ENCODE results near the gene LRBA.
"Not testable (repeated sequence)": the region's sequence is repeated elsewhere in the genome, so short reads cannot be mapped to it uniquely, and the experiment has no call there.

The LRBA gene

DNA sequence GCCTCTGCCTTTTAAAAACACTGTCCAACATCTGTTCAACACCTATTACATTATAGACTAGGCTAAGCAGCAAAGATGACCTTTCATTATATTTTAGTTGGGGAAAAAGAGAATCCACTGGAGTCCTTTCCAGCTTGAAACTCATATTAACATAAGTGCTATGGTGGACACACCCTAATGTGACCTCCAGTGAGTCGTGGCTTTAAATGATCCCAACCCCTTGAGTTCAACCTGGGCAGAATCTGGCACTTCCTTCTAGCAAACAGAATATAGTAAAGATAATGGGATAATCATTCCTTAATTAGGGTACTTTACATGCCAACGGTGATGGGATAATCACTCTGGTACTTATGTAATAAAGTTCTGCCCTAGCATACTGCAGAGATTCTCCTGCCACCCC, 270.5 kb downstream of the LRBA start:
- H3K4me1 ChIP-seq (ENCODE audit: control insufficient read depth, insufficient read depth, low read length): peaks cover 3% of the 10 kb centered on the region
- no peaks in the 10 kb centered on the region for H3K9me3 ChIP-seq (ENCODE audit: control insufficient read depth, insufficient read depth, low read length)
- H3K9ac ChIP-seq (ENCODE audit: low read depth, low read length): no peak overlapping the region
- no peaks in the 10 kb centered on the region for H3K27me3 ChIP-seq (ENCODE audit: control insufficient read depth, insufficient read depth, low read length)
- no peaks in the 10 kb centered on the region for H3K36me3 ChIP-seq (ENCODE audit: control insufficient read depth, insufficient read depth, low read length)
- no peak overlapping the region for H3K4me3 ChIP-seq (ENCODE audit: low read depth, low read length)

DNA sequence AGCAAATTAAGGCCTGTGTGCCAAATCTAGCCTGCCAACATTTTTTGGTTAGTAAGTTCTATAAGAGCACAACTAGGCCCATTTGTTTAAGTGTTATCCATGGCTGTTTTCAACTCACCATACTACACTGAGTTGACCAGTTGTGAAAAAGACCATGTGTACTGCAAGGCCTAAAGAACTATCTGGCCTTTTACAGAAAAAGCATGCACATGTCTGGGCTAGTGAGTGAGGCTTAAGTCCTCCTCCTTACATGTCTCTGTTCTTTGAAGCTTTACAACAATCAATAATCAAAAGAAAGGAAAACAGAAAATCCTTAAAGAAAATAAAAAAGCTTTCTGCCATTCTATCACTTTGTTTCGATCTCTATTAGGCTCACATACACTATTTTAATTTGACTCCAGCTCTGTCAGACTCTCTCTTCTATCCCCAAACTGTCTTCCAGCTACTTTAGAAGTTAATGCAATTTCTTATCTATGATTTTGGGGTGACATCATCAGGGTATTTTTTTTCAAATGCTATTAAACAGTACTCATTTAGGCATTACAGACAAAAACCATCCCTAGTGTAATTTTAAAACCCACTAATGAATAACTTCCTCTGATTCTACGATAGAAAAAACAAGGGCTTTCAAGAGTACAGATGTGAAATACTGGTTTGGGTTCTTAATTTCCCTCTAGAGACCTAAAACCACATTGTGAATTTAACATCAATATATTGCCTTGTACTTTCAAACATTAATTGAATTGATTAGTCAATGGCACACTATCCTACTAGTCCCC, 271.3 kb downstream of the LRBA start:
- Histone ChIP-seq H3K36me3 (ENCODE audit: control insufficient read depth, insufficient read depth, low read length) (no peaks in the 10 kb centered on the region), H3K4me3 (ENCODE audit: low read depth, low read length) (no peak overlapping the region), H3K27me3 (ENCODE audit: control insufficient read depth, insufficient read depth, low read length) (no peaks in the 10 kb centered on the region), H3K9me3 (ENCODE audit: control insufficient read depth, insufficient read depth, low read length) (no peaks in the 10 kb centered on the region), H3K4me1 (ENCODE audit: control insufficient read depth, insufficient read depth, low read length) (peaks cover 3% of the 10 kb centered on the region), H3K9ac (ENCODE audit: low read depth, low read length) (no peak overlapping the region)

DNA sequence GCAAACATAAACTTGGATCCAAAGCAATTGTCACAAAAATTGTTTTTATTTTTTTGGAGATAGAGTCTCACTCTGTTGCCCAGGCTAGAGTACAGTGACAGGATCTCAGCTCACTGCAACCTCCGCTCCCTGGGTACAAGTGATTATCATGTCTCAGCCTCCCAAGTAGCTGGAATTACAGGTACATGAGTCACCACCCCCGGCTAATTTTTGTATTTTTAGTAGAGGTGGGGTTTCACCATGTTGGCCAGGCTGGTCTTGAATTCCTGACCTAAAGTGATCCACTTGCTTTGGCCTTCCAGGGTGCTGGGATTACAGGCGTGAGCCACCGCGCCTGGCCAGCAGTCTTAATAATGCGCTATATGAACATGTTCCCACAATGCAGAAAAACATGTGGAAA, 272.2 kb downstream of the LRBA start:
- H3K27me3 ChIP-seq (ENCODE audit: control insufficient read depth, insufficient read depth, low read length); H3K4me3 ChIP-seq (ENCODE audit: low read depth, low read length); H3K4me1 ChIP-seq (ENCODE audit: control insufficient read depth, insufficient read depth, low read length); H3K36me3 ChIP-seq (ENCODE audit: control insufficient read depth, insufficient read depth, low read length); H3K9ac ChIP-seq (ENCODE audit: low read depth, low read length); H3K9me3 ChIP-seq (ENCODE audit: control insufficient read depth, insufficient read depth, low read length): not testable (repeated sequence)

- no peaks in the 10 kb centered on the region for H3K36me3 ChIP-seq (ENCODE audit: control insufficient read depth, insufficient read depth, low read length)
- H3K4me3 ChIP-seq (ENCODE audit: low read depth, low read length): no peak overlapping the region
- peaks cover 3% of the 10 kb centered on the region for H3K4me1 ChIP-seq (ENCODE audit: control insufficient read depth, insufficient read depth, low read length)
- H3K9ac ChIP-seq (ENCODE audit: low read depth, low read length): no peak overlapping the region
- H3K9me3 ChIP-seq (ENCODE audit: control insufficient read depth, insufficient read depth, low read length): no peaks in the 10 kb centered on the region
- H3K27me3 ChIP-seq (ENCODE audit: control insufficient read depth, insufficient read depth, low read length): no peaks in the 10 kb centered on the region
Observed at GRCh38 chr4:150739591-150739990, 275.5 kb downstream of the LRBA start.

DNA sequence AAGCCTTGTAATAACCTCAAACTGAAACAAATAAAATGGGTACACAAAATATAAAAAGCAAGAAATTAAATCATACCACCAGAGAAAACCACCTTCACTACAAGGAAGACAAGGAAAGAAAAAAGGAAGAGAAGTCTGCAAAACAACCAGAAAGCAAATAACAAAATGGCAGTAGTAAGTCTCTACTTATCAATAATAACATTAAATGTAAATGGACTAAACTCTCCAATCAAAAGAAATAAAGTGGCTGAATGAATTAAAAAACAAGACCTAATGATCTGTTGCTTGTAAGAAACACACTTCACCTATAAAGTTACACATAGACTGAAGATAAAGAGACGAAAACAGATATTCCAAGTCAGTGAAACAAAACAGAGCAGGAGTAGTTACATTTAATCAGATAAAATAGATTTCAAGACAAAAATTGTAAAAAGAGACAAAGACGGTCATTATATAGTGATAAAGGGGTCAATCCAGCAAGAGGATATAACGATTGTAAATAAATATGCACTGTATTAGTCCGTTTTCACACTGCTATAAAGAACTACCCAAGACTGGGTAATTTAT, 289.0 kb downstream of the LRBA start:
- Histone ChIP-seq H3K9me3 (ENCODE audit: control insufficient read depth, insufficient read depth, low read length) (no peaks in the 10 kb centered on the region), H3K36me3 (ENCODE audit: control insufficient read depth, insufficient read depth, low read length) (no peaks in the 10 kb centered on the region), H3K9ac (ENCODE audit: low read depth, low read length) (no peak overlapping the region)

DNA sequence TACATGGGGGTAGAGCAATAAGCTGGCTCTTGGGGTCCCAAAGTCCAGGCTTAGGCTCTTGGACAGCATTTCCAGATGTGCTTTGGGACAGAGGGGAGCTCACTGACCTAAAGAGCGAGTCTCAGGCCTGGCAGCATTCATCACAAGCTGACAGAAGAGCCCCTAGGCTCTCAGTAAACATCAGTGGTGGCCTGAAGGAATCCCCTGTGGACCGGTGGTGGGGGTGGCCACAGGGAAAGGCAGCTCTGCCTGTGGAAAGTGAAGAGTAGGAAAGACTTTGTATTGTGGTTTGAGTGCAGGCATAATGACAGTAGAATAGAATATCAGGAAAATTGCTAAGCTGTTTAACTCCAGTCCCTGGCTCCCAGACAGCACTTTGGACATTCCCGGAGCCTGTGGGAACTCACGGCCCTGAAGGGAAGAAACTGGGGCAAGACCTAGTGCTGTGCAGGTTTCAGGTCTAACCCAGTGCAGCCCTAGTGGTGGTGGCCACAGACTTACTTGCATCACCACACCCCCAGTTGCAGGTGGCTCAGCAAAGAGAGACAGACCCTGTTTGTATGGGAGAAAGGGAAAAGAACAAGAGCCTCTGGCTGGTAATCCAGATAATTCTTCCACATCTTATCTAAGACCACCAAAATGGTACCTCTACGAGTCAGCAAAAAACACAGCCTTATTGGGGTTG, 291.2 kb downstream of the LRBA start:
- H3K9ac ChIP-seq (ENCODE audit: low read depth, low read length): no peak overlapping the region

More for the DNA sequence above, 289.0 kb downstream of the LRBA start:
- H3K4me1 ChIP-seq (ENCODE audit: control insufficient read depth, insufficient read depth, low read length): no peaks in the 10 kb centered on the region
- no peaks in the 10 kb centered on the region for H3K27me3 ChIP-seq (ENCODE audit: control insufficient read depth, insufficient read depth, low read length)
- no peak overlapping the region for H3K4me3 ChIP-seq (ENCODE audit: low read depth, low read length)

GRCh38 chr4:150722908-150723362, 292.1 kb downstream of the LRBA start:
- H3K9ac ChIP-seq (ENCODE audit: low read depth, low read length): no peak overlapping the region
- H3K9me3 ChIP-seq (ENCODE audit: control insufficient read depth, insufficient read depth, low read length): no peaks in the 10 kb centered on the region
- H3K4me1 ChIP-seq (ENCODE audit: control insufficient read depth, insufficient read depth, low read length): no peaks in the 10 kb centered on the region
- no peaks in the 10 kb centered on the region for H3K27me3 ChIP-seq (ENCODE audit: control insufficient read depth, insufficient read depth, low read length)
- H3K4me3 ChIP-seq (ENCODE audit: low read depth, low read length): no peak overlapping the region
- no peaks in the 10 kb centered on the region for H3K36me3 ChIP-seq (ENCODE audit: control insufficient read depth, insufficient read depth, low read length)

More for the DNA sequence above, 291.2 kb downstream of the LRBA start:
- H3K36me3 ChIP-seq (ENCODE audit: control insufficient read depth, insufficient read depth, low read length): no peaks in the 10 kb centered on the region
- H3K4me3 ChIP-seq (ENCODE audit: low read depth, low read length): no peak overlapping the region
- H3K4me1 ChIP-seq (ENCODE audit: control insufficient read depth, insufficient read depth, low read length): no peaks in the 10 kb centered on the region
- H3K9me3 ChIP-seq (ENCODE audit: control insufficient read depth, insufficient read depth, low read length): no peaks in the 10 kb centered on the region
- no peaks in the 10 kb centered on the region for H3K27me3 ChIP-seq (ENCODE audit: control insufficient read depth, insufficient read depth, low read length)

DNA sequence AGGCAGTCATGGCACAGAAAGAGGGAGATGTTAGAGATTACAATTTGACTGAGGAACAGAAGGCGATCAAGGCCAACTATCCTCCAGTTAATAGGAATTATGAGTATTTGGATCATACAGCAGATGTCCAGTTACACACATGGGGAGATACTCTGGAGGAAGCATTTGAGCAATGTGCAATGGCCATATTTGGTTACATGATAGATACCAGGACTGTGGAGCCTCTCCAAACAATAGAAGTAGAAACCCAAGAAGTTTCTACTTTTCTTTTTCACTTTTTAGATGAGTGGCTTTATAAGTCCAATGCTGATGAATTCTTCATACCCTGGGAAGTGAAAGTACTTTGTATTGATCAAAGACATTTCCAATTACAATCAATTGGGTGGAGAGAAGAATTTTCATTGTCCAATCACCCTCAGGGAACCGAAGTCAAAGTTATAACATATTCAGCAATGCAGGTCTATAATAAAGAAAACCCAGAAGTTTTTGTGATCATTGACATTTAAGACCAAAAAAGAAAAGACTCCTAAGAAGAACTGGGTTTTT, 294.0 kb downstream of the LRBA start:
- no peaks in the 10 kb centered on the region for H3K27me3 ChIP-seq (ENCODE audit: control insufficient read depth, insufficient read depth, low read length)
- no peaks in the 10 kb centered on the region for H3K36me3 ChIP-seq (ENCODE audit: control insufficient read depth, insufficient read depth, low read length)
- no peaks in the 10 kb centered on the region for H3K4me1 ChIP-seq (ENCODE audit: control insufficient read depth, insufficient read depth, low read length)
- no peak overlapping the region for H3K9ac ChIP-seq (ENCODE audit: low read depth, low read length)
- H3K4me3 ChIP-seq (ENCODE audit: low read depth, low read length): no peak overlapping the region
- H3K9me3 ChIP-seq (ENCODE audit: control insufficient read depth, insufficient read depth, low read length): no peaks in the 10 kb centered on the region

DNA sequence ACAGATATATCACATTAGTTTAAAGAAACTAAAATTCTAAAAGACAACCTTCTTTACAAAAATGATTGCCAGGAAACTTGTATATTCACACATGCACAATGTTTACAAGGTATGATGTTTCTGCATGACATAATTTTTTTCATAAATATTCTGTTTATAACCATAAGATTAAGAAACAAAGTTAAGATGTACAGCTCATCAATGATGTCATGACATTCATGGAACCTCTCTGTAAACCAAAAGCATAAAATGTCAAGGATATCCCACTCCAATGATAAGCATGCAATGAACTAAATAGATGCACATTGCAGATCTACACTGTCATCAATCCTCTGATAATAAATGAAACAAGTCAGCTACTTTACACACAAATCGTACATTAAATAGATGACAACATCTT, 297.1 kb downstream of the LRBA start:
- Histone ChIP-seq H3K4me3 (ENCODE audit: low read depth, low read length) (no peak overlapping the region), H3K9me3 (ENCODE audit: control insufficient read depth, insufficient read depth, low read length) (no peaks in the 10 kb centered on the region), H3K36me3 (ENCODE audit: control insufficient read depth, insufficient read depth, low read length) (no peaks in the 10 kb centered on the region), H3K27me3 (ENCODE audit: control insufficient read depth, insufficient read depth, low read length) (no peaks in the 10 kb centered on the region), H3K4me1 (ENCODE audit: control insufficient read depth, insufficient read depth, low read length) (no peaks in the 10 kb centered on the region), H3K9ac (ENCODE audit: low read depth, low read length) (no peak overlapping the region)

- Histone ChIP-seq H3K4me3 (ENCODE audit: low read depth, low read length) (no peak overlapping the region), H3K4me1 (ENCODE audit: control insufficient read depth, insufficient read depth, low read length) (no peaks in the 10 kb centered on the region), H3K27me3 (ENCODE audit: control insufficient read depth, insufficient read depth, low read length) (no peaks in the 10 kb centered on the region), H3K9me3 (ENCODE audit: control insufficient read depth, insufficient read depth, low read length) (no peaks in the 10 kb centered on the region), H3K36me3 (ENCODE audit: control insufficient read depth, insufficient read depth, low read length) (no peaks in the 10 kb centered on the region), H3K9ac (ENCODE audit: low read depth, low read length) (no peak overlapping the region)
Observed at GRCh38 chr4:150714462-150715438, 300.3 kb downstream of the LRBA start.

DNA sequence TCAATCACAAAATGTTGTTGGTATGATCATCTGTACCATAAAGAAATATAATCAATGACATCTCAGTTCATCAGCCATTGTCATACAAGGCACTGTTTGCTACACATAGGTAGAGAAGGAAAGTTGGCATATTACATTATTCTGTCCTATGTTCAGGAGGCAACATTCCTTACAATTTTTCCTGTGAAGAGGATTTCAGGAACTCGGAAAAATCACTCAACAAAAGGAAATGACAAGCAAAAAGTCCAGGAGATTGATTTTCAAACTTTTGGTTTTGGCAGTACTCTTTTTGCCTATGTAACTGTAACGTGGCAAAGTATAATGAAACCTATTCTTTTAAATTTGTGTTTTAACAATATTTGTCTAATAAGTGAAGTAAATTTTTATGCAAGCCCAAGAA, 301.8 kb downstream of the LRBA start:
- Histone ChIP-seq H3K4me1 (ENCODE audit: control insufficient read depth, insufficient read depth, low read length) (no peaks in the 10 kb centered on the region), H3K4me3 (ENCODE audit: low read depth, low read length) (no peak overlapping the region), H3K36me3 (ENCODE audit: control insufficient read depth, insufficient read depth, low read length) (no peaks in the 10 kb centered on the region), H3K9ac (ENCODE audit: low read depth, low read length) (no peak overlapping the region), H3K9me3 (ENCODE audit: control insufficient read depth, insufficient read depth, low read length) (no peaks in the 10 kb centered on the region), H3K27me3 (ENCODE audit: control insufficient read depth, insufficient read depth, low read length) (no peaks in the 10 kb centered on the region)

All from iPS-15b (cell line).